HEK293 (cell line): ENCODE results near the gene ANKRD49.

Experiments
- CTCF ChIA-PET: fragments of 350-600 bp; formaldehyde crosslinking; extraction: SDS; loops from one replicate; lab custom pipeline; 2021; ENCODE audit warnings: antibody characterized with exemption; lab: Yijun Ruan, JAX
- POLR2A ChIA-PET: fragments of 300-600 bp; formaldehyde crosslinking; extraction: SDS; loops from one replicate; lab custom pipeline; 2020; ENCODE audit warnings: antibody characterized with exemption, inconsistent platforms; lab: Yijun Ruan, JAX
- H3K27ac ChIP-seq: fragments of 200-500 bp; sonication (Bioruptor generic); 2 replicates; pipeline ENCODE4 v1.5.1; 2014; ENCODE audit warnings: low read depth, low read length, control low read depth, inconsistent platforms; ENCODE audit errors: extremely low read depth
- H3K36me3 ChIP-seq, 2 experiments: fragments of 200-500 bp in 1 of 2; sonication (Bioruptor generic) in 1 of 2; 1 replicate in 1 of 2; 2 replicates in 1 of 2; pipeline ENCODE4 v1.5.1; 2014 to 2017; ENCODE audit warnings: inconsistent platforms in 2 of 2, low read length in 2 of 2; ENCODE audit not compliant: control insufficient read depth in 2 of 2, insufficient read depth in 1 of 2
- H3K4me1 ChIP-seq: fragments of 200-500 bp; sonication (Bioruptor generic); 2 replicates; pipeline ENCODE4 v1.5.1; 2014; ENCODE audit warnings: mild to moderate bottlenecking, low read length, inconsistent platforms; ENCODE audit not compliant: control insufficient read depth, insufficient read depth
- H3K4me3 ChIP-seq: 2 replicates; pipeline ENCODE4 v1.5.1; 2011; ENCODE audit warnings: low read depth, mild to moderate bottlenecking, control low read depth, low read length, moderate library complexity
- H3K9me3 ChIP-seq: fragments of 200-500 bp; sonication (Bioruptor generic); 2 replicates; pipeline ENCODE4 v1.5.1; 2014; ENCODE audit warnings: low read depth, low read length, inconsistent platforms; ENCODE audit not compliant: control insufficient read depth, insufficient read depth
- MZF1 ChIP-seq: fragments of 450-650 bp; formaldehyde crosslinking; IDR thresholded peaks from 2 replicates; pipeline ENCODE4 v1.5.1; 2017; ENCODE audit warnings: missing biosample characterization, missing genetic modification characterization, borderline replicate concordance
- OSR2 ChIP-seq: fragments of 450-650 bp; formaldehyde crosslinking; IDR thresholded peaks from 2 replicates; pipeline ENCODE4 v1.5.1; 2016; ENCODE audit warnings: missing biosample characterization, missing genetic modification characterization
- SCRT2 ChIP-seq: fragments of 450-650 bp; formaldehyde crosslinking; IDR thresholded peaks from 2 replicates; pipeline ENCODE4 v1.5.1; 2016; ENCODE audit warnings: missing biosample characterization, missing genetic modification characterization
- YY1 ChIP-seq: fragments of 450-650 bp; formaldehyde crosslinking; IDR thresholded peaks from 2 replicates; pipeline ENCODE4 v1.5.1; 2018; ENCODE audit warnings: missing biosample characterization, missing genetic modification characterization
- YY2 ChIP-seq: fragments of 450-650 bp; formaldehyde crosslinking; IDR thresholded peaks from 2 replicates; pipeline ENCODE4 v1.5.1; 2016; ENCODE audit warnings: missing biosample characterization, missing genetic modification characterization
- ZBTB1 ChIP-seq: fragments of 450-650 bp; formaldehyde crosslinking; IDR thresholded peaks from 2 replicates; pipeline ENCODE4 v1.5.1; 2016; ENCODE audit warnings: missing biosample characterization, missing genetic modification characterization
- ZBTB21 ChIP-seq: fragments of 450-650 bp; formaldehyde crosslinking; IDR thresholded peaks from 2 replicates; pipeline ENCODE4 v1.5.1; 2017; ENCODE audit warnings: missing biosample characterization, missing genetic modification characterization
- ZNF146 ChIP-seq: fragments of 450-650 bp; formaldehyde crosslinking; IDR thresholded peaks from 2 replicates; pipeline ENCODE4 v1.5.1; 2016; ENCODE audit warnings: missing biosample characterization, missing genetic modification characterization
- ZNF23 ChIP-seq: fragments of 450-650 bp; formaldehyde crosslinking; IDR thresholded peaks from 2 replicates; pipeline ENCODE4 v1.5.1; 2016; ENCODE audit warnings: missing biosample characterization, missing genetic modification characterization, borderline replicate concordance
- ZNF324 ChIP-seq: fragments of 450-650 bp; formaldehyde crosslinking; IDR thresholded peaks from 2 replicates; pipeline ENCODE4 v1.5.1; 2016; ENCODE audit warnings: missing biosample characterization, missing genetic modification characterization
- ZNF366 ChIP-seq: fragments of 450-650 bp; formaldehyde crosslinking; conservative IDR thresholded peaks from 2 replicates; pipeline ENCODE4 v1.5.1; 2016; ENCODE audit warnings: missing biosample characterization, missing genetic modification characterization
- ZNF404 ChIP-seq: fragments of 450-650 bp; formaldehyde crosslinking; IDR thresholded peaks from 2 replicates; pipeline ENCODE4 v1.5.1; 2017; ENCODE audit warnings: missing biosample characterization, missing genetic modification characterization
- ZNF610 ChIP-seq: fragments of 450-650 bp; formaldehyde crosslinking; IDR thresholded peaks from 2 replicates; pipeline ENCODE4 v1.5.1; 2016; ENCODE audit warnings: missing biosample characterization, missing genetic modification characterization, borderline replicate concordance
- ZNF768 ChIP-seq: fragments of 450-650 bp; formaldehyde crosslinking; IDR thresholded peaks from 2 replicates; pipeline ENCODE4 v1.5.1; 2018; ENCODE audit warnings: missing biosample characterization, mild to moderate bottlenecking, missing genetic modification characterization
- ZNF785 ChIP-seq: fragments of 450-650 bp; formaldehyde crosslinking; IDR thresholded peaks from 2 replicates; pipeline ENCODE4 v1.5.1; 2016; ENCODE audit warnings: missing biosample characterization, missing genetic modification characterization
- TF ChIP-seq, protein P1 (sequence below): fragments of 450-650 bp; formaldehyde crosslinking; IDR thresholded peaks from 2 replicates; pipeline ENCODE4 v1.5.1; 2016; ENCODE audit warnings: missing biosample characterization, missing genetic modification characterization
- TF ChIP-seq, protein P2 (sequence below): fragments of 450-650 bp; formaldehyde crosslinking; IDR thresholded peaks from 2 replicates; pipeline ENCODE4 v1.5.1; 2016; ENCODE audit warnings: missing biosample characterization, missing genetic modification characterization
- TF ChIP-seq, protein P3 (sequence below): fragments of 450-650 bp; formaldehyde crosslinking; IDR thresholded peaks from 2 replicates; pipeline ENCODE4 v1.5.1; 2016; ENCODE audit warnings: missing biosample characterization, missing genetic modification characterization, borderline replicate concordance
- TF ChIP-seq, protein P4 (sequence below): fragments of 450-650 bp; formaldehyde crosslinking; IDR thresholded peaks from 2 replicates; pipeline ENCODE4 v1.5.1; 2016; ENCODE audit warnings: missing biosample characterization, missing genetic modification characterization
- TF ChIP-seq, protein P5 (sequence below): fragments of 450-650 bp; formaldehyde crosslinking; IDR thresholded peaks from 2 replicates; pipeline ENCODE4 v1.5.1; 2016; ENCODE audit warnings: missing biosample characterization, missing genetic modification characterization
- TF ChIP-seq, protein P6 (sequence below): fragments of 450-650 bp; formaldehyde crosslinking; IDR thresholded peaks from 2 replicates; pipeline ENCODE4; 2016; ENCODE audit warnings: missing biosample characterization, missing genetic modification characterization

The ANKRD49 gene

DNA sequence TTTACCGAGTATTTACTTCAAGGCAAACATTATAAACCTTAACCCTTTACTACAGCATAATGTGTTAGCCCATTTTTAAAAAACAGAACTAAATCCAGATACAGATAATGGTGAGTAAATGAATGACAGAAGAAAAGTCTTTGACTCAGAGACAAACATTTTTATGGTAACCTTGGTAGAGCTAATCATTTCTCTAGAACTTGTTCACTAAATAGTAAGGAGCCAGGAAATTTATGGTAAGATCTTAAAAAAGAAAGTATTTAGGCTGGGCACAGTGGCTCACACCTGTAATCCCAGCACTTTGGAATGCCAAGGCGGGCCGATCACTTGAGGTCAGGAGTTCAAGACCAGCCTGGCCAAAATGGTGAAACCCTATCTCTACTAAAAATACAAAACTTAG lies 38.4 kb downstream of the ANKRD49 start:
- TF ChIP-seq ZNF785 (tag by site-specific recombination) (no peak), ZNF610 (tag by site-specific recombination) (no peak), MZF1 (tag by site-specific recombination) (no peak), ZNF146 (tag by site-specific recombination) (no peak), SCRT2 (tag by site-specific recombination) (no peak), ZNF366 (tag by site-specific recombination) (no peak)
- TF ChIP-seq, protein P1, sequence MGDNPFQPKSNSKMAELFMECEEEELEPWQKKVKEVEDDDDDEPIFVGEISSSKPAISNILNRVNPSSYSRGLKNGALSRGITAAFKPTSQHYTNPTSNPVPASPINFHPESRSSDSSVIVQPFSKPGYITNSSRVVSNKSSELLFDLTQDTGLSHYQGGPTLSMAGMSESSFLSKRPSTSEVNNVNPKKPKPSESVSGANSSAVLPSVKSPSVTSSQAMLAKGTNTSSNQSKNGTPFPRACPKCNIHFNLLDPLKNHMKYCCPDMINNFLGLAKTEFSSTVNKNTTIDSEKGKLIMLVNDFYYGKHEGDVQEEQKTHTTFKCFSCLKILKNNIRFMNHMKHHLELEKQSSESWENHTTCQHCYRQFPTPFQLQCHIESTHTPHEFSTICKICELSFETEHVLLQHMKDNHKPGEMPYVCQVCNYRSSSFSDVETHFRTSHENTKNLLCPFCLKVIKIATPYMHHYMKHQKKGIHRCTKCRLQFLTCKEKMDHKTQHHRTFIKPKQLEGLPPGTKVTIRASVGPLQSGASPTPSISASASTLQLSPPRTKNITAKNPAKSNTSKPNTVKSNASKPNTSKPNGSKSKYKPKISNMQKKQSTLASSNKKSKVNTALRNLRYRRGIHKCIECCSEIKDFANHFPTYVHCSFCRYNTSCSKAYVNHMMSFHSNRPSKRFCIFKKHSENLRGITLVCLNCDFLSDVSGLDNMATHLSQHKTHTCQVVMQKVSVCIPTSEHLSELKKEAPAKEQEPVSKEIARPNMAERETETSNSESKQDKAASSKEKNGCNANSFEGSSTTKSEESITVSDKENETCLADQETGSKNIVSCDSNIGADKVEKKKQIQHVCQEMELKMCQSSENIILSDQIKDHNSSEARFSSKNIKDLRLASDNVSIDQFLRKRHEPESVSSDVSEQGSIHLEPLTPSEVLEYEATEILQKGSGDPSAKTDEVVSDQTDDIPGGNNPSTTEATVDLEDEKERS (tag by site-specific recombination): no peak
- TF ChIP-seq, protein P2, sequence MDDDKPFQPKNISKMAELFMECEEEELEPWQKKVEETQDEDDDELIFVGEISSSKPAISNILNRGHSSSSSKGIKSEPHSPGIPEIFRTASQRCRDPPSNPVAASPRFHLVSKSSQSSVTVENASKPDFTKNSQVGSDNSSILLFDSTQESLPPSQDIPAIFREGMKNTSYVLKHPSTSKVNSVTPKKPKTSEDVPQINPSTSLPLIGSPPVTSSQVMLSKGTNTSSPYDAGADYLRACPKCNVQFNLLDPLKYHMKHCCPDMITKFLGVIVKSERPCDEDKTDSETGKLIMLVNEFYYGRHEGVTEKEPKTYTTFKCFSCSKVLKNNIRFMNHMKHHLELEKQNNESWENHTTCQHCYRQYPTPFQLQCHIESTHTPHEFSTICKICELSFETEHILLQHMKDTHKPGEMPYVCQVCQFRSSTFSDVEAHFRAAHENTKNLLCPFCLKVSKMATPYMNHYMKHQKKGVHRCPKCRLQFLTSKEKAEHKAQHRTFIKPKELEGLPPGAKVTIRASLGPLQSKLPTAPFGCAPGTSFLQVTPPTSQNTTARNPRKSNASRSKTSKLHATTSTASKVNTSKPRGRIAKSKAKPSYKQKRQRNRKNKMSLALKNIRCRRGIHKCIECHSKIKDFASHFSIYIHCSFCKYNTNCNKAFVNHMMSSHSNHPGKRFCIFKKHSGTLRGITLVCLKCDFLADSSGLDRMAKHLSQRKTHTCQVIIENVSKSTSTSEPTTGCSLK: no peak
- ChIA-PET POLR2A (no interaction called here), CTCF (interaction anchor here (0.5 kb wide), 1 partner anchor 26 kb away, joined by 3 read pairs; no protein-coding TSS in a partner anchor)
- Histone ChIP-seq H3K36me3 (no peaks in the 10 kb centered on the region), H3K9me3 (no peaks in the 10 kb centered on the region), H3K27ac (no peak overlapping the region), H3K4me3 (no peak overlapping the region), H3K4me1 (no peaks in the 10 kb centered on the region)

DNA sequence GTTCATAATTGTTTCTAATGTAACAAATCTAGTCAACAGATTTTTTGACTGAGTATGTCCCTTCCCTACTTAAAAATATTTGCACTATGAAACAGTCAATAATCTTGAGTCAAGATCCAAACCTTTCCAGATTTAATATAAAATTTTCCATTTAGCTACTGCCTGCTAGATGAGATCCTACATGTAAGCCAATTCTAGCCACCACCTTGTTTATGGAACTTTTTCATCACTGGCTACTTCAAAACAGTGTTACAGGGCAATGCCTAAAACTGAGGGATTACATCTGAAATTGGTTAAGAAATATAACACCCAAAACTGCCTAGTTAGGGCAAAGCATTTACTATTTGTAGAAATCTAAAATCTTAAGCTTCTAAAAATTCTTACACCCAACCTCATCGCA lies 39.4 kb downstream of the ANKRD49 start:
- Histone ChIP-seq H3K9me3 (no peaks in the 10 kb centered on the region), H3K36me3 (no peaks in the 10 kb centered on the region), H3K27ac (no peak overlapping the region), H3K4me1 (no peaks in the 10 kb centered on the region), H3K4me3 (no peak overlapping the region)
- ChIA-PET POLR2A (no interaction called here), CTCF (interaction anchor here (1.3 kb wide), 1 partner anchor 14 kb away, joined by 6 read pairs; no protein-coding TSS in a partner anchor)
- TF ChIP-seq YY1 (no peak), ZBTB1 (tag by site-specific recombination) (no peak), YY2 (no peak), ZNF768 (tag by site-specific recombination) (no peak), ZNF23 (tag by site-specific recombination) (no peak), OSR2 (tag by site-specific recombination) (no peak), ZNF146 (tag by site-specific recombination) (no peak), ZBTB21 (tag by site-specific recombination) (no peak), ZNF324 (tag by site-specific recombination) (no peak), ZNF404 (tag by site-specific recombination) (no peak)
- TF ChIP-seq, protein P3, sequence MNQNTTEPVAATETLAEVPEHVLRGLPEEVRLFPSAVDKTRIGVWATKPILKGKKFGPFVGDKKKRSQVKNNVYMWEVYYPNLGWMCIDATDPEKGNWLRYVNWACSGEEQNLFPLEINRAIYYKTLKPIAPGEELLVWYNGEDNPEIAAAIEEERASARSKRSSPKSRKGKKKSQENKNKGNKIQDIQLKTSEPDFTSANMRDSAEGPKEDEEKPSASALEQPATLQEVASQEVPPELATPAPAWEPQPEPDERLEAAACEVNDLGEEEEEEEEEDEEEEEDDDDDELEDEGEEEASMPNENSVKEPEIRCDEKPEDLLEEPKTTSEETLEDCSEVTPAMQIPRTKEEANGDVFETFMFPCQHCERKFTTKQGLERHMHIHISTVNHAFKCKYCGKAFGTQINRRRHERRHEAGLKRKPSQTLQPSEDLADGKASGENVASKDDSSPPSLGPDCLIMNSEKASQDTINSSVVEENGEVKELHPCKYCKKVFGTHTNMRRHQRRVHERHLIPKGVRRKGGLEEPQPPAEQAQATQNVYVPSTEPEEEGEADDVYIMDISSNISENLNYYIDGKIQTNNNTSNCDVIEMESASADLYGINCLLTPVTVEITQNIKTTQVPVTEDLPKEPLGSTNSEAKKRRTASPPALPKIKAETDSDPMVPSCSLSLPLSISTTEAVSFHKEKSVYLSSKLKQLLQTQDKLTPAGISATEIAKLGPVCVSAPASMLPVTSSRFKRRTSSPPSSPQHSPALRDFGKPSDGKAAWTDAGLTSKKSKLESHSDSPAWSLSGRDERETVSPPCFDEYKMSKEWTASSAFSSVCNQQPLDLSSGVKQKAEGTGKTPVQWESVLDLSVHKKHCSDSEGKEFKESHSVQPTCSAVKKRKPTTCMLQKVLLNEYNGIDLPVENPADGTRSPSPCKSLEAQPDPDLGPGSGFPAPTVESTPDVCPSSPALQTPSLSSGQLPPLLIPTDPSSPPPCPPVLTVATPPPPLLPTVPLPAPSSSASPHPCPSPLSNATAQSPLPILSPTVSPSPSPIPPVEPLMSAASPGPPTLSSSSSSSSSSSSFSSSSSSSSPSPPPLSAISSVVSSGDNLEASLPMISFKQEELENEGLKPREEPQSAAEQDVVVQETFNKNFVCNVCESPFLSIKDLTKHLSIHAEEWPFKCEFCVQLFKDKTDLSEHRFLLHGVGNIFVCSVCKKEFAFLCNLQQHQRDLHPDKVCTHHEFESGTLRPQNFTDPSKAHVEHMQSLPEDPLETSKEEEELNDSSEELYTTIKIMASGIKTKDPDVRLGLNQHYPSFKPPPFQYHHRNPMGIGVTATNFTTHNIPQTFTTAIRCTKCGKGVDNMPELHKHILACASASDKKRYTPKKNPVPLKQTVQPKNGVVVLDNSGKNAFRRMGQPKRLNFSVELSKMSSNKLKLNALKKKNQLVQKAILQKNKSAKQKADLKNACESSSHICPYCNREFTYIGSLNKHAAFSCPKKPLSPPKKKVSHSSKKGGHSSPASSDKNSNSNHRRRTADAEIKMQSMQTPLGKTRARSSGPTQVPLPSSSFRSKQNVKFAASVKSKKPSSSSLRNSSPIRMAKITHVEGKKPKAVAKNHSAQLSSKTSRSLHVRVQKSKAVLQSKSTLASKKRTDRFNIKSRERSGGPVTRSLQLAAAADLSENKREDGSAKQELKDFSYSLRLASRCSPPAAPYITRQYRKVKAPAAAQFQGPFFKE (tag by site-specific recombination): no peak
- TF ChIP-seq, protein P4, sequence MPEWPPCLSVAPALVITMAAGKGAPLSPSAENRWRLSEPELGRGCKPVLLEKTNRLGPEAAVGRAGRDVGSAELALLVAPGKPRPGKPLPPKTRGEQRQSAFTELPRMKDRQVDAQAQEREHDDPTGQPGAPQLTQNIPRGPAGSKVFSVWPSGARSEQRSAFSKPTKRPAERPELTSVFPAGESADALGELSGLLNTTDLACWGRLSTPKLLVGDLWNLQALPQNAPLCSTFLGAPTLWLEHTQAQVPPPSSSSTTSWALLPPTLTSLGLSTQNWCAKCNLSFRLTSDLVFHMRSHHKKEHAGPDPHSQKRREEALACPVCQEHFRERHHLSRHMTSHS (tag by site-specific recombination): no peak
- TF ChIP-seq, protein P5, sequence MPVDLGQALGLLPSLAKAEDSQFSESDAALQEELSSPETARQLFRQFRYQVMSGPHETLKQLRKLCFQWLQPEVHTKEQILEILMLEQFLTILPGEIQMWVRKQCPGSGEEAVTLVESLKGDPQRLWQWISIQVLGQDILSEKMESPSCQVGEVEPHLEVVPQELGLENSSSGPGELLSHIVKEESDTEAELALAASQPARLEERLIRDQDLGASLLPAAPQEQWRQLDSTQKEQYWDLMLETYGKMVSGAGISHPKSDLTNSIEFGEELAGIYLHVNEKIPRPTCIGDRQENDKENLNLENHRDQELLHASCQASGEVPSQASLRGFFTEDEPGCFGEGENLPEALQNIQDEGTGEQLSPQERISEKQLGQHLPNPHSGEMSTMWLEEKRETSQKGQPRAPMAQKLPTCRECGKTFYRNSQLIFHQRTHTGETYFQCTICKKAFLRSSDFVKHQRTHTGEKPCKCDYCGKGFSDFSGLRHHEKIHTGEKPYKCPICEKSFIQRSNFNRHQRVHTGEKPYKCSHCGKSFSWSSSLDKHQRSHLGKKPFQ (tag by site-specific recombination): no peak
- TF ChIP-seq, protein P6, sequence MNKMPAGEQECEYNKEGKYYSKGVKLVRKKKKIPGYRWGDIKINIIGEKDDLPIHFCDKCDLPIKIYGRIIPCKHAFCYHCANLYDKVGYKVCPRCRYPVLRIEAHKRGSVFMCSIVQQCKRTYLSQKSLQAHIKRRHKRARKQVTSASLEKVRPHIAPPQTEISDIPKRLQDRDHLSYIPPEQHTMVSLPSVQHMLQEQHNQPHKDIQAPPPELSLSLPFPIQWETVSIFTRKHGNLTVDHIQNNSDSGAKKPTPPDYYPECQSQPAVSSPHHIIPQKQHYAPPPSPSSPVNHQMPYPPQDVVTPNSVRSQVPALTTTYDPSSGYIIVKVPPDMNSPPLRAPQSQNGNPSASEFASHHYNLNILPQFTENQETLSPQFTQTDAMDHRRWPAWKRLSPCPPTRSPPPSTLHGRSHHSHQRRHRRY (tag by site-specific recombination): no peak
